Daoy (cell line): ENCODE results near the gene NUP210. TPM values are rescaled to one million over a fixed set of nuclear protein-coding genes. Genes with fewer than 3 reads are reported as not detected.

ENCODE experiments used
- DNase-seq: peaks from one replicate; pipeline ENCODE4 v3.0.0-alpha.2; 2015; ENCODE audit warnings: low read depth
- total RNA-seq: library from RNA; depleted of rRNA; stranded (reverse); fragments of >200 nt; shearing (Covaris generic); gene quantifications from 2 replicates; pipeline ENCODE4 v1.2.3, GENCODE V29; 2014

The NUP210 gene
- total RNA-seq, 1 experiment from 2014 or later, result 9.2 TPM

- no peak for DNase-seq
These were observed 44.7 kb downstream of the NUP210 start for GRCh38 chr3:13375464-13375863.

GRCh38 chr3:13373975-13374586 lies 46.0 kb downstream of the NUP210 start:
- no peak for DNase-seq

GRCh38 chr3:13372656-13373055 lies 47.5 kb downstream of the NUP210 start:
- no peak for DNase-seq

GRCh38 chr3:13372126-13372525 lies 48.0 kb downstream of the NUP210 start:
- no peak for DNase-seq

GRCh38 chr3:13371100-13372075 lies 48.7 kb downstream of the NUP210 start:
- DNase-seq, result no peak

- DNase-seq, result no peak
These were observed 49.5 kb downstream of the NUP210 start for GRCh38 chr3:13370609-13371008.

GRCh38 chr3:13370055-13370454 lies 50.1 kb downstream of the NUP210 start:
- DNase-seq, result no peak

GRCh38 chr3:13368834-13369233 lies 51.3 kb downstream of the NUP210 start:
- no peak for DNase-seq

- no peak for DNase-seq
These were observed 52.4 kb downstream of the NUP210 start for GRCh38 chr3:13367728-13368127.

- no peak for DNase-seq
These were observed 54.4 kb downstream of the NUP210 start for GRCh38 chr3:13365390-13366379.

GRCh38 chr3:13364602-13365271 lies 55.4 kb downstream of the NUP210 start:
- DNase-seq, result peak; percentile 21

- DNase-seq, result no peak
These were observed 57.6 kb downstream of the NUP210 start for GRCh38 chr3:13362551-13362950.

- DNase-seq, result no peak
These were observed 60.2 kb downstream of the NUP210 start for GRCh38 chr3:13359916-13360315.

GRCh38 chr3:13358643-13359042 lies 61.5 kb downstream of the NUP210 start:
- no peak for DNase-seq

GRCh38 chr3:13358051-13358450 lies 62.1 kb downstream of the NUP210 start:
- DNase-seq, result no peak

GRCh38 chr3:13357074-13357473 lies 63.0 kb downstream of the NUP210 start:
- DNase-seq, result no peak

- DNase-seq, result no peak
These were observed 66.1 kb downstream of the NUP210 start for GRCh38 chr3:13353936-13354542.

- no peak for DNase-seq
These were observed 66.6 kb downstream of the NUP210 start for GRCh38 chr3:13353506-13353905.

GRCh38 chr3:13352621-13353131 lies 67.4 kb downstream of the NUP210 start:
- peak; percentile 61 for DNase-seq

- DNase-seq, result no peak
These were observed 70.3 kb downstream of the NUP210 start for GRCh38 chr3:13349823-13350222.
